K562 (cell line): ENCODE results near the gene BPIFB6. TPM values are rescaled to one million over a fixed set of nuclear protein-coding genes. Genes with fewer than 3 reads are reported as not detected.

ENCODE experiments used
- ARID2 ChIP-seq: fragments of 450-650 bp; IDR thresholded peaks from 2 replicates; pipeline ENCODE4 v1.6.1; 2017; ENCODE audit warnings: antibody characterized with exemption, mild to moderate bottlenecking
- ARID4B ChIP-seq: sonication (generic); formaldehyde crosslinking; IDR thresholded peaks from 2 replicates; pipeline ENCODE4 v1.8.0; 2022; ENCODE audit warnings: mild to moderate bottlenecking, missing genetic modification reagents
- C11orf30 ChIP-seq: fragments of 450-650 bp; IDR thresholded peaks from 2 replicates; pipeline ENCODE4 v1.6.1; 2016; ENCODE audit warnings: low read depth, mild to moderate bottlenecking
- ELF2 ChIP-seq: fragments of 250-450 bp; sonication (Bioruptor Pico); IDR thresholded peaks from 2 replicates; pipeline ENCODE4 v1.5.0; 2021; ENCODE audit warnings: mild to moderate bottlenecking
- HES1 ChIP-seq: fragments of 450-650 bp; IDR thresholded peaks from 2 replicates; pipeline ENCODE4 v1.6.1; 2016; ENCODE audit warnings: low read depth, mild to moderate bottlenecking, moderate library complexity
- KLF10 ChIP-seq: fragments of 250-450 bp; sonication (Bioruptor Pico); IDR thresholded peaks from 2 replicates; pipeline ENCODE4 v1.6.1; 2021; ENCODE audit warnings: matching md5 sums
- PBX2 ChIP-seq, 2 experiments: IDR thresholded peaks in 1 of 2; conservative IDR thresholded peaks in 1 of 2; 2 replicates each; pipeline ENCODE4 v1.6.1; 2016; ENCODE audit warnings: low read depth in 2 of 2, mild to moderate bottlenecking in 1 of 2, missing compliant biosample characterization in 1 of 2, missing genetic modification characterization in 1 of 2, moderate library complexity in 1 of 2
- PTBP1 ChIP-seq: fragments of 200-400 bp; formaldehyde crosslinking; IDR thresholded peaks from 2 replicates; pipeline ENCODE4 v1.6.1; 2017; ENCODE audit warnings: low read depth, low read length
- ZNF764 ChIP-seq: fragments of 250-450 bp; sonication (Bioruptor Pico); IDR thresholded peaks from 2 replicates; pipeline ENCODE4 v1.4.0; 2020; ENCODE audit warnings: low read depth, mild to moderate bottlenecking, moderate library complexity
- polyA plus RNA-seq, 8 experiments: library from polyadenylated mRNA; depleted of rRNA in 4 of 8; stranded (reverse) in 5 of 8; unstranded in 3 of 8; fragments of >200 nt; fragmentation: Nextera tagmentation in 2 of 8; fragmentation: Illumina TruSeq in 1 of 8; extraction: Ambion mirVana in 2 of 8; extraction: Trizol in 1 of 8; gene quantifications; 2 replicates each; pipeline versions ENCODE4 v1.2.1 to v1.2.3, GENCODE V29; 2011 to 2014; ENCODE audit warnings: inconsistent platforms in 1 of 8, missing spikeins in 1 of 8
- total RNA-seq, 7 experiments: library from RNA; depleted of rRNA in 6 of 7; stranded (reverse); fragments of >200 nt in 6 of 7; fragmentation: Illumina TruSeq in 2 of 7; extraction: Trizol in 2 of 7; gene quantifications; 2 replicates each; pipeline versions ENCODE4 v1.2.1 to v1.2.3, GENCODE V29; 2011 to 2021; ENCODE audit warnings: low replicate concordance in 1 of 7

Gene BPIFB6
- total and polyA plus RNA-seq, 9 of the 15 experiments (the other 6 are each of a cell fraction or from before 2014, with no cell fraction given) = not detected

- TF ChIP-seq ARID4B (no peak), ELF2 (CRISPR knock-in tag) (no peak), ZNF764 (no peak), PBX2 (CRISPR knock-in tag; IDR thresholded peaks at IDR 0.05; ENCODE audit: low read depth) (no peak), PBX2 (tag; conservative IDR thresholded peaks at IDR 0.05; ENCODE audit: low read depth) (no peak), HES1 (no peak), PTBP1 (no peak), C11orf30 (no peak), KLF10 (CRISPR knock-in tag) (no peak), ARID2 (no peak)
These were observed 16.9 kb upstream of the BPIFB6 start (continued) for GRCh38 chr20:33014336-33015113.
